HL-60 (cell line): ENCODE results near the gene CST4.

ENCODE experiments used
- GABPA ChIP-seq: IDR thresholded peaks from 2 replicates; pipeline ENCODE4 v1.6.1; 2012; ENCODE audit warnings: low read depth
- POLR2AphosphoS5 ChIP-seq: IDR thresholded peaks from 2 replicates; pipeline ENCODE4 v1.6.1; 2012; ENCODE audit warnings: low read depth
- SPI1 ChIP-seq: IDR thresholded peaks from 2 replicates; pipeline ENCODE4 v1.6.1; 2012; ENCODE audit warnings: low read depth, mild to moderate bottlenecking, borderline replicate concordance
- TF ChIP-seq, protein P1 (sequence below): IDR thresholded peaks from one replicate; pipeline ENCODE4 v1.5.1; 2011; ENCODE audit warnings: low read length, control low read depth, inconsistent platforms; ENCODE audit not compliant: insufficient read depth
- TF ChIP-seq, protein P2 (sequence below): IDR thresholded peaks from 2 replicates; pipeline ENCODE4 v1.6.1; 2012; ENCODE audit warnings: low read depth; ENCODE audit not compliant: insufficient replicate concordance

GRCh38 chr20:23640671-23641667 lies 47.9 kb downstream of the CST4 start:
- TF ChIP-seq, protein P1, sequence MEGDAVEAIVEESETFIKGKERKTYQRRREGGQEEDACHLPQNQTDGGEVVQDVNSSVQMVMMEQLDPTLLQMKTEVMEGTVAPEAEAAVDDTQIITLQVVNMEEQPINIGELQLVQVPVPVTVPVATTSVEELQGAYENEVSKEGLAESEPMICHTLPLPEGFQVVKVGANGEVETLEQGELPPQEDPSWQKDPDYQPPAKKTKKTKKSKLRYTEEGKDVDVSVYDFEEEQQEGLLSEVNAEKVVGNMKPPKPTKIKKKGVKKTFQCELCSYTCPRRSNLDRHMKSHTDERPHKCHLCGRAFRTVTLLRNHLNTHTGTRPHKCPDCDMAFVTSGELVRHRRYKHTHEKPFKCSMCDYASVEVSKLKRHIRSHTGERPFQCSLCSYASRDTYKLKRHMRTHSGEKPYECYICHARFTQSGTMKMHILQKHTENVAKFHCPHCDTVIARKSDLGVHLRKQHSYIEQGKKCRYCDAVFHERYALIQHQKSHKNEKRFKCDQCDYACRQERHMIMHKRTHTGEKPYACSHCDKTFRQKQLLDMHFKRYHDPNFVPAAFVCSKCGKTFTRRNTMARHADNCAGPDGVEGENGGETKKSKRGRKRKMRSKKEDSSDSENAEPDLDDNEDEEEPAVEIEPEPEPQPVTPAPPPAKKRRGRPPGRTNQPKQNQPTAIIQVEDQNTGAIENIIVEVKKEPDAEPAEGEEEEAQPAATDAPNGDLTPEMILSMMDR, result no peak
- TF ChIP-seq POLR2AphosphoS5 (no peak), SPI1 (no peak), GABPA (no peak)
- TF ChIP-seq, protein P2, sequence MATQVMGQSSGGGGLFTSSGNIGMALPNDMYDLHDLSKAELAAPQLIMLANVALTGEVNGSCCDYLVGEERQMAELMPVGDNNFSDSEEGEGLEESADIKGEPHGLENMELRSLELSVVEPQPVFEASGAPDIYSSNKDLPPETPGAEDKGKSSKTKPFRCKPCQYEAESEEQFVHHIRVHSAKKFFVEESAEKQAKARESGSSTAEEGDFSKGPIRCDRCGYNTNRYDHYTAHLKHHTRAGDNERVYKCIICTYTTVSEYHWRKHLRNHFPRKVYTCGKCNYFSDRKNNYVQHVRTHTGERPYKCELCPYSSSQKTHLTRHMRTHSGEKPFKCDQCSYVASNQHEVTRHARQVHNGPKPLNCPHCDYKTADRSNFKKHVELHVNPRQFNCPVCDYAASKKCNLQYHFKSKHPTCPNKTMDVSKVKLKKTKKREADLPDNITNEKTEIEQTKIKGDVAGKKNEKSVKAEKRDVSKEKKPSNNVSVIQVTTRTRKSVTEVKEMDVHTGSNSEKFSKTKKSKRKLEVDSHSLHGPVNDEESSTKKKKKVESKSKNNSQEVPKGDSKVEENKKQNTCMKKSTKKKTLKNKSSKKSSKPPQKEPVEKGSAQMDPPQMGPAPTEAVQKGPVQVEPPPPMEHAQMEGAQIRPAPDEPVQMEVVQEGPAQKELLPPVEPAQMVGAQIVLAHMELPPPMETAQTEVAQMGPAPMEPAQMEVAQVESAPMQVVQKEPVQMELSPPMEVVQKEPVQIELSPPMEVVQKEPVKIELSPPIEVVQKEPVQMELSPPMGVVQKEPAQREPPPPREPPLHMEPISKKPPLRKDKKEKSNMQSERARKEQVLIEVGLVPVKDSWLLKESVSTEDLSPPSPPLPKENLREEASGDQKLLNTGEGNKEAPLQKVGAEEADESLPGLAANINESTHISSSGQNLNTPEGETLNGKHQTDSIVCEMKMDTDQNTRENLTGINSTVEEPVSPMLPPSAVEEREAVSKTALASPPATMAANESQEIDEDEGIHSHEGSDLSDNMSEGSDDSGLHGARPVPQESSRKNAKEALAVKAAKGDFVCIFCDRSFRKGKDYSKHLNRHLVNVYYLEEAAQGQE, result no peak
